Naive B cell (primary cell): ENCODE data around the gene M1AP. TPM values are rescaled to one million over a fixed set of nuclear protein-coding genes. Genes with fewer than 3 reads are reported as not detected.

Source experiments
- ATAC-seq, 2 donors: fragments of 150-1000 bp; cut with Tn5 transposase; 2 replicates each; pipeline ENCODE4 v1.10.0; 2021; ENCODE audit warnings: low read depth in 2 of 2, mild to moderate bottlenecking in 2 of 2, moderate library complexity in 2 of 2
- DNase-seq: peaks from one replicate; pipeline ENCODE4 v3.0.0; 2022
- H3K27ac Mint-ChIP-seq, 6 donors: one replicate each; pipeline ENCODE4 v1.8.0; 2020 to 2022; ENCODE audit warnings: mild to moderate bottlenecking in 6 of 6, mixed read lengths in 6 of 6, moderate library complexity in 5 of 6, inconsistent platforms in 2 of 6
- H3K27me3 Mint-ChIP-seq, 3 donors: one replicate each; pipeline ENCODE4 v1.8.0; 2021 to 2022; ENCODE audit warnings: mixed read lengths in 3 of 3, mild to moderate bottlenecking in 1 of 3
- H3K36me3 Mint-ChIP-seq, 2 donors: one replicate each; pipeline ENCODE4 v1.8.0; 2020 to 2022; ENCODE audit warnings: mixed read lengths in 2 of 2, inconsistent platforms in 1 of 2, mild to moderate bottlenecking in 1 of 2
- H3K4me1 Mint-ChIP-seq, 3 donors: one replicate each; pipeline ENCODE4 v1.8.0; 2020 to 2022; ENCODE audit warnings: mixed read lengths in 3 of 3, inconsistent platforms in 1 of 3, mild to moderate bottlenecking in 1 of 3, moderate library complexity in 1 of 3
- H3K4me3 Mint-ChIP-seq, 8 donors: one replicate each; pipeline ENCODE4 v1.8.0; 2020 to 2022; ENCODE audit warnings: mild to moderate bottlenecking in 8 of 8, mixed read lengths in 8 of 8, moderate library complexity in 8 of 8, inconsistent platforms in 2 of 8
- H3K9me3 Mint-ChIP-seq, 7 donors: one replicate each; pipeline ENCODE4 v1.8.0; 2020 to 2022; ENCODE audit warnings: mixed read lengths in 7 of 7, mild to moderate bottlenecking in 5 of 7, inconsistent platforms in 2 of 7, moderate library complexity in 1 of 7
- polyA plus RNA-seq, 6 donors: library from polyadenylated mRNA; unstranded; fragments of 300-500 nt; fragmentation: Illumina TruSeq; gene quantifications; one replicate each; pipeline ENCODE4 v1.2.3, GENCODE V29; 2021; ENCODE audit warnings: low read depth in 6 of 6

Gene M1AP
- polyA plus RNA-seq, 6 donors from 2014 or later: not detected

DNA sequence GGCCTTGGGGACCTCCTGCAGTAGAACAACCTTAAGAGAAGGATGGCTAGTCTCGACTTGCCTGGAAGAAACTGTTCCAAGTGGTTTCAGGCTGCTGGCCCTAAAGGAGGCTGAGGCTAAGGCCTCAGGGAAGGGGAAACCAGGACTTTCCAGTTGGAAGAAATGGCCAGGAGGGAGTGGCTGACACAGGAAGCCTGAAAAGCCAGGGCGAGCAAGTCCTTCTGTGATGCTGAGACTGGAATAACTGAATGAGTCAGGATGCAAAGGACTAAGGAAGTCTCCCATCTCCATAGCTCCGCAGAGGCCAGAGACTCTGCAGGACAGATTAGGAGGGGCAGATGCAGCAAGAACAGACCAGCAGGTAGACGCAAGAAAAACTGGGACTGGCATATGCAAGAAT lies 111.0 kb downstream of the M1AP start:
- peak overlapping the region in 2 of 8 donors; percentile 63 to 73 for H3K4me3 Mint-ChIP-seq
- H3K27me3 Mint-ChIP-seq: no peaks in the 10 kb centered on the region
- H3K27ac Mint-ChIP-seq: peak overlapping the region in 3 of 6 donors; percentile 16 to 94 (median 67)

GRCh38 chr2:74536166-74536950 lies 111.8 kb downstream of the M1AP start:
- Mint-ChIP-seq H3K27me3 (no peaks in the 10 kb centered on the region), H3K36me3 (peaks cover 5 to 8% of the 10 kb centered on the region in 2 donors), H3K9me3 (peaks cover 0 to 4% (median 0%) of the 10 kb centered on the region in 7 donors), H3K27ac (peak overlapping the region in 1 of 6 donors; percentile 19), H3K4me1 (peaks cover 38 to 48% (median 42%) of the 10 kb centered on the region in 3 donors), H3K4me3 (no peak overlapping the region)
- no peak for DNase-seq
- ATAC-seq: no peak

More for the DNA sequence above, 111.0 kb downstream of the M1AP start:
- DNase-seq (no peak), ATAC-seq (no peak)
- Mint-ChIP-seq H3K36me3 (peaks cover 2 to 8% of the 10 kb centered on the region in 2 donors), H3K4me1 (peaks cover 31 to 40% (median 35%) of the 10 kb centered on the region in 3 donors), H3K9me3 (peaks cover 0 to 4% (median 0%) of the 10 kb centered on the region in 7 donors)

DNA sequence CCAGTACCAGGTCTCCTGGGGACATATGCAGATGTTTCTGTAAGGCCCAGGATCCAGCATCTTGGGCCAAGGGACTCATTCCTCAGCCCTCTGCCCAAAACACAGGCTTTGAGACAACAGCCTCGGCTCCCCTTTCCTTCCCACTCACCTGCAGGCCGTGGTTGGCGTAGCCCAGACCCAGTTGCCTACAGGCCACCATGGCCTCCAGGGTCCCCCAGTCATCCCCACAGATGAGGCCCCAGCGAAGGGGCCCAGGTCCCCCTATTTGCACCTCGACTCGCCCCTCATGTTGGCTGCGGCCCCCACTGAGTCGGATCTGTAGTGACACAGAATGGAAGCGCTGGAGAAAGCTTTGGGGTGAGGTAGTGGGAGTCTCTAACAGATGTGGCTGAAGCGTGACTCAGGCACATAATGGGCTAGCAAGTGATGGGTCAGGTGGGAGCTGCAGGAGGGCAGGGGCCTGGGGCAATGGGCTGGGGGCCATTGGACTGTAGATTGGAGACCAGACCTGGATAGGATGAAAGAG lies 112.6 kb downstream of the M1AP start:
- Mint-ChIP-seq H3K36me3 (peaks cover 5 to 8% of the 10 kb centered on the region in 2 donors), H3K9me3 (peaks cover 0 to 4% (median 0%) of the 10 kb centered on the region in 7 donors), H3K27me3 (no peaks in the 10 kb centered on the region), H3K27ac (peak overlapping the region in 1 of 6 donors; percentile 86), H3K4me1 (peaks cover 42 to 51% (median 51%) of the 10 kb centered on the region in 3 donors), H3K4me3 (peak overlapping the region in 1 of 8 donors; percentile 22)
- no peak for ATAC-seq
- no peak for DNase-seq

- Mint-ChIP-seq H3K4me3 (no peak overlapping the region), H3K9me3 (peaks cover 0 to 4% (median 0%) of the 10 kb centered on the region in 7 donors), H3K27ac (no peak overlapping the region), H3K36me3 (peaks cover 5 to 6% of the 10 kb centered on the region in 2 donors), H3K27me3 (no peaks in the 10 kb centered on the region), H3K4me1 (peaks cover 42 to 45% (median 43%) of the 10 kb centered on the region in 3 donors)
- no peak for DNase-seq
- ATAC-seq: no peak
Measured at GRCh38 chr2:74534411-74534810, 113.7 kb downstream of the M1AP start.

- peaks cover 39 to 42% (median 40%) of the 10 kb centered on the region in 3 donors for H3K4me1 Mint-ChIP-seq
- peaks cover 0 to 1% (median 0%) of the 10 kb centered on the region in 7 donors for H3K9me3 Mint-ChIP-seq
- ATAC-seq: no peak
- H3K27ac Mint-ChIP-seq: no peak overlapping the region
- no peaks in the 10 kb centered on the region for H3K27me3 Mint-ChIP-seq
- no peak overlapping the region for H3K4me3 Mint-ChIP-seq
- peaks cover 0 to 5% of the 10 kb centered on the region in 2 donors for H3K36me3 Mint-ChIP-seq
- DNase-seq: no peak
Measured at GRCh38 chr2:74533464-74533863, 114.7 kb downstream of the M1AP start.

DNA sequence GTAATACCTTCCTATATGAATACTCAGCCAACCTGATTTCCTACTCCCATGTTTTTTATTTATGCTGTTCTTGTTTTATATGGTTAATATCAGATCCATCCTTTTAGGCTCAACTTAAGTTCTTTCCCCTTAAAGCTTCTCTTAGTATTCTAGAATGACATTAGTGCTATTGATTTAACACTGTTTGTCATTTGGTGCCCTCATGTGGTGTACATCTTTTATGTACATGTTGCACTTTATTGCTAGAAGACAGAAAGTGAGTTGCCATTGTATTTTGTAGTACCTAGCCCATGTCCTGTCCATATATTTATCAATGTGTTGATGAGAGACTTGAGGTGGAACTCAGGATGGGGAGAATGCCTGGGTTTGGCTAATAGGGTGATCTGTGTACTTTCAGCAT lies 115.9 kb downstream of the M1AP start:
- Mint-ChIP-seq H3K4me1 (peaks cover 39 to 43% (median 40%) of the 10 kb centered on the region in 3 donors), H3K9me3 (peaks cover 0 to 1% (median 0%) of the 10 kb centered on the region in 7 donors), H3K27me3 (no peaks in the 10 kb centered on the region), H3K4me3 (peak overlapping the region; percentile 2 to 96 (median 86)), H3K36me3 (peaks cover 2 to 12% of the 10 kb centered on the region in 2 donors), H3K27ac (peak overlapping the region in 4 of 6 donors; percentile 17 to 95 (median 74))
- DNase-seq (no peak), ATAC-seq (no peak)

GRCh38 chr2:74531666-74532065 lies 116.5 kb downstream of the M1AP start:
- H3K9me3 Mint-ChIP-seq: peaks cover 0 to 1% (median 0%) of the 10 kb centered on the region in 7 donors
- ATAC-seq (no peak), DNase-seq (no peak)
- peaks cover 38 to 49% (median 42%) of the 10 kb centered on the region in 3 donors for H3K4me1 Mint-ChIP-seq
- peak overlapping the region in 3 of 6 donors; percentile 57 to 95 (median 93) for H3K27ac Mint-ChIP-seq
- H3K4me3 Mint-ChIP-seq: peak overlapping the region; percentile 17 to 96 (median 86)
- no peaks in the 10 kb centered on the region for H3K27me3 Mint-ChIP-seq
- H3K36me3 Mint-ChIP-seq: peaks cover 8 to 14% of the 10 kb centered on the region in 2 donors

GRCh38 chr2:74530239-74531187 lies 117.6 kb downstream of the M1AP start:
- DNase-seq (peak; percentile 58), ATAC-seq (peak; percentile 19 to 26)
- peaks cover 46 to 57% (median 49%) of the 10 kb centered on the region in 3 donors for H3K4me1 Mint-ChIP-seq

GRCh38 chr2:74529357-74530238 lies 118.5 kb downstream of the M1AP start, which contains the start of the genes AUP1 and HTRA2:
Gene AUP1 (minus strand): TSS chr2:74529706. CDS start chr2:74529629, 77 bp downstream.
Gene HTRA2 (plus strand): TSS chr2:74529933. CDS start chr2:74530007, 74 bp downstream.
- H3K9me3 Mint-ChIP-seq: peaks cover 0 to 1% (median 0%) of the 10 kb centered on the region in 7 donors
- H3K27ac Mint-ChIP-seq: peak within 1 kb of the TSS; percentile 93 to 97 (median 96)
- no peaks in the 10 kb centered on the region for H3K27me3 Mint-ChIP-seq
- ATAC-seq (peak; percentile 81 to 82), DNase-seq (peak; percentile 92)
- peaks cover 46 to 57% (median 49%) of the 10 kb centered on the region in 3 donors for H3K4me1 Mint-ChIP-seq
- peaks cover 15 to 21% of the 10 kb centered on the region in 2 donors for H3K36me3 Mint-ChIP-seq
- H3K4me3 Mint-ChIP-seq: peak within 1 kb of the TSS; percentile 83 to 96 (median 94)

More at GRCh38 chr2:74530239-74531187, 117.6 kb downstream of the M1AP start:
- Mint-ChIP-seq H3K4me3 (peak overlapping the region; percentile 83 to 96 (median 94)), H3K36me3 (peaks cover 15 to 21% of the 10 kb centered on the region in 2 donors), H3K27ac (peak overlapping the region; percentile 63 to 97 (median 94)), H3K9me3 (peaks cover 0 to 1% (median 0%) of the 10 kb centered on the region in 7 donors), H3K27me3 (no peaks in the 10 kb centered on the region)

DNA sequence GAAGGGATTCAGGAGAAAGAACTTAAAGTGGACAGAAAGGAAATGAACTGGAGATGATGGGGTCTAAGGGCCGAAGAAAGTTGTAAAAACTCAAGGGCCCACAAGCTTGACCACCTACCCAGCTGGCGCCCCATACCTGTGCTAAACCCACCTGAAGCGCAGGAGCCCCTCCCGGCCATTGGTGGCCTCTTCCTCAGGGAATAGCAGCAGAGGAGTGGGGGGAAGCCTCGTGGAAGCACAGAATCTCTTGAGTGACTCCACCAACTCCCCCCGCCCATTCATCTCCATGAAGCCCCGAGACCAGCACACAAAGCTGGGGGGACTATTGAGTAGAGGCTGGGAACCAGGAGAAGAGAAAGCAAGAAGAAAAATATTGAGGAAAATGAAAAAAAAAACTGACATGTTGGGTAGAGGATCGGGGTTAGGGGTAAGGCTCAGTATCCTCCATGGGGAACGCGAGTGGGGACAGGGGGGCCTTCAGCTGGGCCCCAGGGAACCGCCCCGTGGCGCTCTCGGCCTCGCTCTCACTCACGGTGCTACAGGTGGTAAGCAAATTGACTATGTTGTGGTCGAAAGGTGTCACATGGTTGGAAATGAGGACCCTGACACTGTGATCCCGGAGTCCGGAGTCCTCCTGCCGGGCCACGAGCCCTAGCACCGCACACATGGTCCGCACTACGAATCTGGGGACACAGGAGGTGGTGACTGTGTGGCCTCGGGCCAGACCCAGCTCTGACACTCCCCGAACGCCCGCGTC lies 119.4 kb downstream of the M1AP start:
- H3K9me3 Mint-ChIP-seq: peaks cover 0 to 1% (median 0%) of the 10 kb centered on the region in 7 donors
- peaks cover 15 to 21% of the 10 kb centered on the region in 2 donors for H3K36me3 Mint-ChIP-seq
- peak overlapping the region; percentile 93 to 97 (median 95) for H3K27ac Mint-ChIP-seq
- H3K4me3 Mint-ChIP-seq: peak overlapping the region; percentile 83 to 96 (median 94)
- peaks cover 46 to 57% (median 49%) of the 10 kb centered on the region in 3 donors for H3K4me1 Mint-ChIP-seq
- no peaks in the 10 kb centered on the region for H3K27me3 Mint-ChIP-seq
- ATAC-seq (no peak), DNase-seq (no peak)

- peak overlapping the region; percentile 83 to 96 (median 94) for H3K4me3 Mint-ChIP-seq
- no peaks in the 10 kb centered on the region for H3K9me3 Mint-ChIP-seq
- peaks cover 15 to 21% of the 10 kb centered on the region in 2 donors for H3K36me3 Mint-ChIP-seq
- peaks cover 46 to 55% (median 49%) of the 10 kb centered on the region in 3 donors for H3K4me1 Mint-ChIP-seq
- H3K27me3 Mint-ChIP-seq: no peaks in the 10 kb centered on the region
- no peak for DNase-seq
- no peak for ATAC-seq
- H3K27ac Mint-ChIP-seq: peak overlapping the region in 5 of 6 donors; percentile 18 to 95 (median 91)
Measured at GRCh38 chr2:74527741-74528140, 120.4 kb downstream of the M1AP start.
